ENCODE measurements around the gene BANP.

- TF ChIP-seq FOXK2 (IDR thresholded peaks at IDR 0.05) (no peak), SP1 (IDR thresholded peaks at IDR 0.05) (no peak), SUZ12 (IDR thresholded peaks at IDR 0.05) (no peak), BHLHE40 (IDR thresholded peaks at IDR 0.05; ENCODE audit: borderline replicate concordance) (no peak), FOXM1 (IDR thresholded peaks at IDR 0.05; ENCODE audit: borderline replicate concordance) (no peak), FOXA1 (IDR thresholded peaks at IDR 0.05) (no peak), L3MBTL2 (conservative IDR thresholded peaks at IDR 0.05) (no peak), HDGF (IDR thresholded peaks at IDR 0.05; ENCODE audit: borderline replicate concordance) (no peak), TARDBP (IDR thresholded peaks at IDR 0.05) (no peak), ELF4 (IDR thresholded peaks at IDR 0.05) (no peak)
These were observed 33.7 kb upstream of the BANP start for GRCh38 chr16:87917503-87917902.

All from HEK293T (cell line).